WTC11 (cell line): ENCODE results near the gene ZDHHC8. TPM values are rescaled to one million over a fixed set of nuclear protein-coding genes. Genes with fewer than 3 reads are reported as not detected.
A peak's percentile ranks its signal among the peaks of the same experiment; 100 is the strongest.

ENCODE experiments used
- ATAC-seq: fragments of 200-7000 bp; cut with Tn5 transposase; 2 replicates; pipeline ENCODE4 v1.10.0; 2021; ENCODE audit warnings: mild to moderate bottlenecking, moderate library complexity
- Bru-seq: library from RNA; stranded (reverse); fragments of 400-500 nt; gene quantifications from one replicate; lab custom pipeline; 2021; lab: Mats Ljungman, UMichigan
- CTCF ChIA-PET: fragments of 300-600 bp; sonication (Branson Sonifier 250); formaldehyde crosslinking; loops from one replicate; lab custom pipeline; 2021; ENCODE audit warnings: antibody characterized with exemption; lab: Charles Lee
- POLR2A ChIA-PET: fragments of 350-600 bp; sonication (Branson Sonifier 250); formaldehyde crosslinking; loops from one replicate; lab custom pipeline; 2021; ENCODE audit warnings: antibody characterized with exemption; lab: Charles Lee
- DNase-seq: peaks from one replicate; pipeline ENCODE4 v3.0.0; 2021; ENCODE audit warnings: low spot score
- H3K27ac Mint-ChIP-seq: 2 replicates; pipeline ENCODE4 v1.8.0; 2021; ENCODE audit warnings: mixed read lengths
- H3K27me3 Mint-ChIP-seq: 2 replicates; pipeline ENCODE4 v1.8.0; 2021; ENCODE audit warnings: low read depth, mild to moderate bottlenecking, moderate library complexity, mixed read lengths
- H3K36me3 Mint-ChIP-seq: 2 replicates; pipeline ENCODE4 v1.8.0; 2021; ENCODE audit warnings: mixed read lengths
- H3K4me1 Mint-ChIP-seq: 2 replicates; pipeline ENCODE4 v1.8.0; 2022; ENCODE audit warnings: mixed read lengths
- H3K4me3 Mint-ChIP-seq: 2 replicates; pipeline ENCODE4 v1.8.0; 2021; ENCODE audit warnings: mild to moderate bottlenecking, moderate library complexity, mixed read lengths
- H3K9me3 Mint-ChIP-seq: 2 replicates; pipeline ENCODE4 v1.8.0; 2021; ENCODE audit warnings: mixed read lengths
- AFF4 ChIP-seq: sonication (generic); formaldehyde crosslinking; IDR thresholded peaks from 2 replicates; pipeline ENCODE4 v1.8.1; 2023; ENCODE audit warnings: mild to moderate bottlenecking, missing genetic modification reagents, borderline replicate concordance
- ATF1 ChIP-seq: sonication (generic); formaldehyde crosslinking; IDR thresholded peaks from 2 replicates; pipeline ENCODE4 v1.8.1; 2023; ENCODE audit warnings: mild to moderate bottlenecking, moderate library complexity, missing genetic modification reagents
- E2F5 ChIP-seq: sonication (generic); formaldehyde crosslinking; IDR thresholded peaks from 2 replicates; pipeline ENCODE4 v1.8.1; 2022; ENCODE audit warnings: mild to moderate bottlenecking, moderate library complexity, missing genetic modification reagents
- ETV6 ChIP-seq: sonication (generic); formaldehyde crosslinking; IDR thresholded peaks from 2 replicates; pipeline ENCODE4 v1.8.1; 2022; ENCODE audit warnings: mild to moderate bottlenecking, missing genetic modification reagents
- FOXK1 ChIP-seq: sonication (generic); formaldehyde crosslinking; IDR thresholded peaks from 2 replicates; pipeline ENCODE4 v1.8.0; 2022; ENCODE audit warnings: mild to moderate bottlenecking, moderate library complexity, missing genetic modification reagents
- GRHL2 ChIP-seq: fragments of 250-450 bp; sonication (Bioruptor Pico); IDR thresholded peaks from 2 replicates; pipeline ENCODE4 v1.8.0; 2022; ENCODE audit warnings: mild to moderate bottlenecking, moderate library complexity; ENCODE audit not compliant: insufficient replicate concordance, severe bottlenecking
- NFATC4 ChIP-seq: fragments of 250-450 bp; sonication (Bioruptor Pico); IDR thresholded peaks from 2 replicates; pipeline ENCODE4 v1.9.0; 2021; ENCODE audit warnings: mild to moderate bottlenecking
- NFYB ChIP-seq: sonication (generic); formaldehyde crosslinking; conservative IDR thresholded peaks from 2 replicates; pipeline ENCODE4 v1.8.0; 2022; ENCODE audit warnings: low read depth, missing genetic modification reagents
- ZNF232 ChIP-seq: sonication (generic); formaldehyde crosslinking; IDR thresholded peaks from 2 replicates; pipeline ENCODE4 v1.8.0; 2022; ENCODE audit warnings: mild to moderate bottlenecking, missing genetic modification reagents
- ZNF263 ChIP-seq: sonication (generic); formaldehyde crosslinking; IDR thresholded peaks from 2 replicates; pipeline ENCODE4 v1.8.1; 2022; ENCODE audit warnings: low read depth, mild to moderate bottlenecking, moderate library complexity, missing genetic modification reagents
- long read RNA-seq, 3 experiments: library from RNA in 1 of 3; library from capped mRNA in 1 of 3; library from polyadenylated mRNA in 1 of 3; unstranded in 2 of 3; stranded (forward) in 1 of 3; transcript quantifications; one replicate each; pipeline ENCODE4 v2.0.0, GENCODE V29; 2021
- total RNA-seq: library from RNA; stranded (reverse); gene quantifications from 3 replicates; pipeline ENCODE4 v1.2.3, GENCODE V29; 2021
- TF ChIP-seq, protein P1 (sequence below): sonication (generic); formaldehyde crosslinking; IDR thresholded peaks from 2 replicates; pipeline ENCODE4 v1.8.0; 2022; ENCODE audit warnings: mild to moderate bottlenecking, missing genetic modification reagents

Gene ZDHHC8, protein sequence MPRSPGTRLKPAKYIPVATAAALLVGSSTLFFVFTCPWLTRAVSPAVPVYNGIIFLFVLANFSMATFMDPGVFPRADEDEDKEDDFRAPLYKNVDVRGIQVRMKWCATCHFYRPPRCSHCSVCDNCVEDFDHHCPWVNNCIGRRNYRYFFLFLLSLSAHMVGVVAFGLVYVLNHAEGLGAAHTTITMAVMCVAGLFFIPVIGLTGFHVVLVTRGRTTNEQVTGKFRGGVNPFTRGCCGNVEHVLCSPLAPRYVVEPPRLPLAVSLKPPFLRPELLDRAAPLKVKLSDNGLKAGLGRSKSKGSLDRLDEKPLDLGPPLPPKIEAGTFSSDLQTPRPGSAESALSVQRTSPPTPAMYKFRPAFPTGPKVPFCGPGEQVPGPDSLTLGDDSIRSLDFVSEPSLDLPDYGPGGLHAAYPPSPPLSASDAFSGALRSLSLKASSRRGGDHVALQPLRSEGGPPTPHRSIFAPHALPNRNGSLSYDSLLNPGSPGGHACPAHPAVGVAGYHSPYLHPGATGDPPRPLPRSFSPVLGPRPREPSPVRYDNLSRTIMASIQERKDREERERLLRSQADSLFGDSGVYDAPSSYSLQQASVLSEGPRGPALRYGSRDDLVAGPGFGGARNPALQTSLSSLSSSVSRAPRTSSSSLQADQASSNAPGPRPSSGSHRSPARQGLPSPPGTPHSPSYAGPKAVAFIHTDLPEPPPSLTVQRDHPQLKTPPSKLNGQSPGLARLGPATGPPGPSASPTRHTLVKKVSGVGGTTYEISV
- total RNA-seq (72.3 to 79.7 TPM (median 77.6 TPM) in 3 replicates), Bru-seq, nascent RNA (percentile 54 among the genes with signal in this experiment)
- long read RNA-seq, experiment 1, full-length matches to known transcripts = 51 of 152 reads
- long read RNA-seq, experiment 1, partial matches to known transcripts = 31 of 152 reads
- long read RNA-seq, experiment 1, other reads (novel, unspliced or antisense) = 70 of 152 reads
- long read RNA-seq, experiment 2, full-length matches to known transcripts = 10 of 42 reads
- long read RNA-seq, experiment 2, partial matches to known transcripts = 13 of 42 reads
- long read RNA-seq, experiment 2, other reads (novel, unspliced or antisense) = 19 of 42 reads
- long read RNA-seq, experiment 3 = 0 reads

DNA sequence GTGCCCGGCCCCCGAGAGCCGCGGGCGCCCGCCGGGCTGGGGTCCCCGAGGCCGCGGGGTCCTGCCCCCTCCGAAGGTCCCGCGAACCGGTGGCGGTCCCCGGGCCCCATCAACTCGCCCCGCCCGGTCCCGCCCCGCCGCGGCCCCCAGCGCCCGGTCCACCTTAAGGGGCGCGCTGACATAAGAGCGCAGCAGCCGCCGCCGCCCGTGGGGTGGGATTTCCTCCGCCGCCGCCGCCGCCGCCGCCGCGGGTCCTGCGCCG lies at the start of gene ZDHHC8:
TSS of gene ZDHHC8 (plus strand) at position 208 of the 262 bp plus-strand sequence. CDS start 144 bp downstream, outside the sequence.
- Mint-ChIP-seq H3K4me1 (0 out of 2 replicates have a peak, but pooled peaks cover 6% of the 10 kb centered on the region), H3K27ac (no peak within 1 kb of the TSS), H3K4me3 (peak within 1 kb of the TSS; percentile 62), H3K36me3 (peaks cover 13% of the 10 kb centered on the region), H3K27me3 (no peaks in the 10 kb centered on the region), H3K9me3 (no peaks in the 10 kb centered on the region)
- no peak for DNase-seq
- POLR2A ChIA-PET = no interaction called here
- ATAC-seq = peak; percentile 1; the same call in 1 of the 2 replicates
- no peak for TF ChIP-seq ZNF232 (CRISPR knock-in tag)
- TF ChIP-seq GRHL2 (CRISPR knock-in tag) = no peak
- TF ChIP-seq NFYB = no peak
- no peak for TF ChIP-seq E2F5 (CRISPR knock-in tag)
- no peak for TF ChIP-seq AFF4 (CRISPR knock-in tag)
- no peak for TF ChIP-seq ZNF263 (CRISPR knock-in tag)
- TF ChIP-seq, protein P1, sequence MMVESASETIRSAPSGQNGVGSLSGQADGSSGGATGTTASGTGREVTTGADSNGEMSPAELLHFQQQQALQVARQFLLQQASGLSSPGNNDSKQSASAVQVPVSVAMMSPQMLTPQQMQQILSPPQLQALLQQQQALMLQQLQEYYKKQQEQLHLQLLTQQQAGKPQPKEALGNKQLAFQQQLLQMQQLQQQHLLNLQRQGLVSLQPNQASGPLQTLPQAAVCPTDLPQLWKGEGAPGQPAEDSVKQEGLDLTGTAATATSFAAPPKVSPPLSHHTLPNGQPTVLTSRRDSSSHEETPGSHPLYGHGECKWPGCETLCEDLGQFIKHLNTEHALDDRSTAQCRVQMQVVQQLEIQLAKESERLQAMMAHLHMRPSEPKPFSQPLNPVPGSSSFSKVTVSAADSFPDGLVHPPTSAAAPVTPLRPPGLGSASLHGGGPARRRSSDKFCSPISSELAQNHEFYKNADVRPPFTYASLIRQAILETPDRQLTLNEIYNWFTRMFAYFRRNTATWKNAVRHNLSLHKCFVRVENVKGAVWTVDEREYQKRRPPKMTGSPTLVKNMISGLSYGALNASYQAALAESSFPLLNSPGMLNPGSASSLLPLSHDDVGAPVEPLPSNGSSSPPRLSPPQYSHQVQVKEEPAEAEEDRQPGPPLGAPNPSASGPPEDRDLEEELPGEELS = no peak
- TF ChIP-seq ATF1 = no peak
- no peak for TF ChIP-seq NFATC4 (CRISPR knock-in tag)
- no peak for TF ChIP-seq ETV6 (CRISPR knock-in tag)
- CTCF ChIA-PET = interaction anchor here (1.3 to 2.5 kb wide), 2 partner anchors 23 to 178 kb away, joined by 6 to 13 read pairs; no protein-coding TSS in a partner anchor

GRCh38 chr22:20083157-20083890 lies 48.3 kb upstream of the ZDHHC8 start:
- peak overlapping the region; percentile 95 for H3K27ac Mint-ChIP-seq
- DNase-seq = no peak
- no peaks in the 10 kb centered on the region for H3K27me3 Mint-ChIP-seq
- ATAC-seq = no peak
- ChIA-PET POLR2A (interaction anchor here (1.6 kb wide), 1 partner anchor 17 kb away, joined by 4 read pairs; no protein-coding TSS in a partner anchor), CTCF (interaction anchor here (0.7 to 1.0 kb wide), 2 partner anchors 27 to 34 kb away, joined by 3 to 5 read pairs; partner anchors contain the start of gene TRMT2A)
- no peak for TF ChIP-seq FOXK1 (CRISPR knock-in tag)
- H3K36me3 Mint-ChIP-seq = peaks cover 30% of the 10 kb centered on the region
- no peaks in the 10 kb centered on the region for H3K9me3 Mint-ChIP-seq
- peaks cover 41% of the 10 kb centered on the region for H3K4me1 Mint-ChIP-seq
- H3K4me3 Mint-ChIP-seq = peak overlapping the region; percentile 20; the same call in 1 of the 2 replicates
